GM15510 (cell line): ENCODE data around the gene ITLN2.

Experiments used
- POLR2A ChIP-seq: IDR thresholded peaks from 3 replicates; pipeline ENCODE4 v1.6.1; 2011; ENCODE audit warnings: borderline replicate concordance; ENCODE audit not compliant: insufficient read length; ENCODE audit errors: extremely low read depth

The ITLN2 gene

GRCh38 chr1:160973491-160973890 is 18.9 kb upstream of the ITLN2 start:
- TF ChIP-seq POLR2A: no peak

DNA sequence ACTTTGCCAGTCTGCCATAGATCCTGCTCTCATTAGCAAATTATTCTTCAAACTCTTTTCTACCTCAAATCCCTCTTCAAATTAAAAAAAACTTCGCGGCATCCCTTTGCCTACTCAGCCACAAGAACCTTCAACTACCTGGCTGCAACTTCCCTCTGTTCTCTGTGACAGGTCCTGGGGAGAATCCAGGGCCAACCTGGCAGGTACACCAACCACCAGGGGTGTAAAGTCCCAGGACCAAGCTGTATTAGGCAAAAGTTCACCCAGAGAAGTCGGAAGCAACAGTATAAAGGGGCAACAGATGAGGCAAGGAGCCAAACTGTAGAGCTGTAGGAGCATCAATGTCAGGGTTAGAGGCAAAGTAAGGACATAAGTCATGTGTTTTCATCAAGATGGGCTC is 18.3 kb upstream of the ITLN2 start:
- no peak for TF ChIP-seq POLR2A

DNA sequence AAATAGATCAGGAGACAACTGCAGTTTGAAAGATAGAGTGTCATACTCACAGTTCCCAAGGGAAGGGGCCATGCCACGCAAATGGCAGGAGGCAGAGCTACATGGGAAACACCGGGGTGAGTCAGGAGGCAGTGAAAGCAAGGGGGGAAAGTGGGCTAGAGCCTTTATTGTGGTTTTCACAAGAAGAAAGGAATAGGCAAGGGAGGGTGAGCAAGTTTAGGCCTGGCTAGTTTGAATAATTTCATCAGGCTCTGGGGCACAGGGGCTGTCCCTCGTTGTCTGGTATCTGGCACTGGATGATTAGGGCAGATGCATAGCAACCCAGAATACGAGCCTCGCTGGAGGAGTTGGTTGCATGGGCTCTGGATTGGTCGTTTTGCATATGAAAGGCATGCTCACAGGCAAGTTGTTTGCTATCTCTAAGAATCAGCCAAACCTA is 17.0 kb upstream of the ITLN2 start:
- TF ChIP-seq POLR2A: no peak

DNA sequence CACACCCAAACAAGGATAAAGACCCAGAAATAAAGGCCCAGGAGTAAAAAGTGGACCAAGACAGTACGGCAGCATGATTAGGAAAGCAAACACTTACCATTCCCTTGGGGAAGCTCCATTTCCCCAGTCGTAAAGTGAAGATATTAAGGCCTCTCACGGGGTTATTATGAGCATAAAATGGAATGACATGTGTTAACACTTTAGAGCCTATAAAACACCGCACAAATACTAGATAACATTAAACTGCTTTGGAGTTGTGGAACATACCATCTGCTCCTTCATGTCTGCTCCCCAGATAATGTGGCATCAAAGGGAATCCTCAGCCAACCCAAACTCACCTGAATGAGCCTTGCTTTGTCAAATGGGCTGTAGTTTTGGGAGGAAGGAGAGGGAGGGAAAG is 8.9 kb upstream of the ITLN2 start:
- no peak for TF ChIP-seq POLR2A

- no peak for TF ChIP-seq POLR2A
These were observed 6.8 kb upstream of the ITLN2 start for GRCh38 chr1:160961419-160961818.

- TF ChIP-seq POLR2A: no peak
These were observed 2.4 kb upstream of the ITLN2 start for GRCh38 chr1:160956966-160957365.

DNA sequence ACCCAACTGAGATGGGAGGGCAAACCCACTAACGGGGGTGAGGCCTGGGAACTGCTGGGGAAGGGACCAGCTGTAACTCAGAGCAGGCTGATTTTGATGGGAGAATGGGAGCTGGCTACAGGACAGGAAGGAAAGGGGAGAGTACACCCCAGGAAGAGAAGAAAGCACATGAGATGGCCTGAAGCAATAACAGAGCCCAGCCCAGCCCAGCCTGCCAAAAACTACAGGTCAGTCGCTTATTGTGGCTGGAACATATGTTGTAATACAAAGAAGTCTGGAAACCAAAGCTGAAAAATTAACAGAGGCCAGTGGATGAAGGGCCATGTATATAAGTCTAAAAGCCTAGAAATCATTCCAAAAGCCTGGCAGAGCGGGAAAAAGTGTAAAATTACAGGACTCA is 1.6 kb downstream of the ITLN2 start:
- TF ChIP-seq POLR2A: no peak

DNA sequence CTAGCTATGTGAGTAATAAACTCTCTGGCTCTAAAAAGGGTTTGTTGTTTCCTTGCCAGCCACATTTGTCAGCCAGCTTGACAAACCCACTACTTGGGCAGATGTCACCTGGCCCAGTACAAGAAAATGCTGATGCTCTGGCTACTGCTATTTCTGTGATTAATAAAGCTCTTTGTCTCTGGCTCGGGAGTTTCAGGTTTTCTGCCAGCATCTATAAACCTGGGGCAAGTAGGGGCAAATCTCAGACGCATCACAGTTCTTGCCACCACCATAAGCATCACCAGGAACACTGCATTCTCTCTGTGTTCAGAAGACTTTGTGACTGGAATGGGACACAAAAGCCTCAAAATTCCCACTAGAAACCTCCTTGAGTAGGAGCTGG is 2.5 kb downstream of the ITLN2 start:
- no peak for TF ChIP-seq POLR2A

DNA sequence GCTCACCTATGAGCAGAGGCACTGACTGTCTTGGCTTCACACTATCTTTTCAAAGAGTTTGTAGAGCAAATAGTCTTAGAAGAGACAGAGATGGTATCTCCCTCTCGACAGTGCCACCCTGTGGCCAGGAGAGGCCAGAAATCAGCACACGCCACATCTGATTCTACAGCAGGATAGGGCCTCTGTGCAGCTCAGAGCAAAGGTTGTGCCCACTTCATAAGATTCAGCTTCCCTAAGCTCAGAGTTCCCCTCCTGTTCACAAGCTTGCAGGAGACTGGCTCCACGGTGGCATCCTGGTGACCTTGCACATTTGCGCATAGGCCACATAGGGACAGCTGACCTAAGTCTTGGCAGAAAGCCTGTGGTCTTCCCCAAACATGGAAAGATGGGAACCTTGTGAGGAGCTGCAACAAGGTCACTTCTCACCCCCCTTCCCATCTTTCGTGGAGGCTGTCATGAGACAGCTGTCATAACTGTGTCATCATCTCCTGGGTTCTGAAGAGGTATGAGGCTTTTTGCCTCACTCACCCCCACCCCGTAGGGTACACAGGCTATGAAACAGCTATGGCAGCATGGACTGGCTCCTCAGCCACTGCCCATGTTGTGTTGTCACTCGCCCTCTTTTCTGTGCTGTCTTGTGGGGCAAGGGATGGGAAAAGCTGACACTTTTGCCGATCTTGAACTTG is 3.0 kb downstream of the ITLN2 start:
- no peak for TF ChIP-seq POLR2A

DNA sequence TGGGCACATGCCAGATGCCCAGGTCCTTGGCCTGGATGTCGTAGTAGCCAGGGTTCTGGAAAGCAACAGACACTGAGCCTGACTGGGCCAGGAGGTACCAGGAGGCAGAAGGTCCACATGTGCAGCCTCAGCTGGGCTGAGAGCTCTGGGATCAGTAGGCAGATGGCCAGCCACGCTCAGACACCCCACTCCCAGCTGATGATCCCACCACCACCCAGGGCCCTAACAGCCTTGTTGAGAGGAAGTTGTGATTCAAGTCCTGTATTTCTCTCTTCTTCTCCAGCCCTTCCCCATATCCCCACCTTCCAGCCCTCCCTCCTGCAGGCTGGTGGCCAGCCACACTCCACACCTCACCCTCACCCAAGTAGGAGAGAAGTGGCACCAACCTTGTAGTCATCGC is 4.0 kb downstream of the ITLN2 start:
- TF ChIP-seq POLR2A: no peak

- TF ChIP-seq POLR2A: no peak
These were observed 4.7 kb downstream of the ITLN2 start for GRCh38 chr1:160949881-160950280.

GRCh38 chr1:160945079-160945478 is 9.5 kb downstream of the ITLN2 start:
- no peak for TF ChIP-seq POLR2A

- no peak for TF ChIP-seq POLR2A
These were observed 11.7 kb downstream of the ITLN2 start for GRCh38 chr1:160942926-160943325.

GRCh38 chr1:160935527-160936258 is 18.9 kb downstream of the ITLN2 start:
- no peak for TF ChIP-seq POLR2A

DNA sequence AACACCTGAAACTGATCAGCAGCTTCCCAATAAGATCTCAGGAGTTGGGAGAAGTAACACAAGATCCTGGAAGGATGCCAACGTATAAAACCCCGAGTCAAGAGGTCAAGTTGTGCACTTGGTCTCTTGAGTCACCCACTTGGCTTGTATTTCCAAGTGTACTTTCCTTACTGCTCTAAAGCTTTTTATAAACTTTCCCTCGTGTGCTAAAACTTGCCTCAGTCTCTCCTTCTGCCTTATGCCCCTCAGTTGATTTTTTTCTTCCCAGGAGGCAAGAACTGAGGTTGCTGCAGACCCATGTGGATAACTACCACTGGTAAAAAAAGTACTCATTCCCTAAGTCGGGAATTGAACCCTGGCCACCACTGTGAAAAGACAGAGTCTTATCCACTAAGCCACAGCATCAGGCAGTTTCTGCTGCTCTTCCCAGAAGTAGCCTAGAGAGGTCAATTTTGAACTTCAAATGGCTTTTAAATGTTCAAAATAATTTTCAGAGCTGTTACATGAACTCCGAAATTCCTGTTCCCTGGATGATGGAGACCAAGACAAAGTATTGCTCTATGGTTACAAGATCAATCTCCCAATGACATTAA is 28.9 kb downstream of the ITLN2 start:
- no peak for TF ChIP-seq POLR2A
